SK-N-SH treated with all-trans-retinoic acid at 6 μM for 48 hours (cell line): ENCODE measurements around the gene FAM181A.

Experiments
- ATAC-seq: fragments of 200-7000 bp; cut with Tn5 transposase; 3 replicates; pipeline ENCODE4 v1.9.1; 2020; ENCODE audit warnings: mild to moderate bottlenecking, moderate library complexity
- ARNTL ChIP-seq: fragments of 450-650 bp; formaldehyde crosslinking; IDR thresholded peaks from 2 replicates; pipeline ENCODE4 v1.5.0; 2020; ENCODE audit warnings: low read depth, mild to moderate bottlenecking, moderate library complexity, borderline replicate concordance
- CREB5 ChIP-seq: fragments of 250-450 bp; sonication (Bioruptor Pico); IDR thresholded peaks from 2 replicates; pipeline ENCODE4 v1.5.1; 2020; ENCODE audit warnings: low read depth, mild to moderate bottlenecking, moderate library complexity
- CSDC2 ChIP-seq: fragments of 250-450 bp; sonication (Bioruptor Pico); IDR thresholded peaks from 2 replicates; pipeline ENCODE4 v1.5.0; 2020; ENCODE audit warnings: mild to moderate bottlenecking, moderate library complexity
- CSRNP3 ChIP-seq: fragments of 250-450 bp; sonication (Bioruptor Pico); IDR thresholded peaks from 2 replicates; pipeline ENCODE4 v1.5.1; 2021; ENCODE audit warnings: mild to moderate bottlenecking, moderate library complexity
- OSR1 ChIP-seq: fragments of 250-450 bp; sonication (Bioruptor Pico); IDR thresholded peaks from 2 replicates; pipeline ENCODE4 v1.8.0; 2022; ENCODE audit warnings: moderate library complexity, mild to moderate bottlenecking, inconsistent platforms
- PATZ1 ChIP-seq: fragments of 250-450 bp; sonication (Bioruptor Pico); IDR thresholded peaks from 2 replicates; pipeline ENCODE4 v1.8.0; 2020; ENCODE audit warnings: mild to moderate bottlenecking, moderate library complexity, borderline replicate concordance
- PPARA ChIP-seq: fragments of 250-450 bp; sonication (Bioruptor Pico); IDR thresholded peaks from 2 replicates; pipeline ENCODE4 v1.5.0; 2020; ENCODE audit warnings: mild to moderate bottlenecking, borderline replicate concordance
- RARB ChIP-seq: fragments of 250-450 bp; sonication (Bioruptor Pico); IDR thresholded peaks from 2 replicates; pipeline ENCODE4 v1.8.0; 2021; ENCODE audit warnings: mild to moderate bottlenecking, moderate library complexity
- SNAI2 ChIP-seq: fragments of 250-450 bp; sonication (Bioruptor Pico); IDR thresholded peaks from 2 replicates; pipeline ENCODE4 v1.5.0; 2020; ENCODE audit warnings: mild to moderate bottlenecking, moderate library complexity
- TCF4 ChIP-seq: fragments of 250-450 bp; sonication (Bioruptor Pico); IDR thresholded peaks from 2 replicates; pipeline ENCODE4 v1.8.0; 2021; ENCODE audit warnings: mild to moderate bottlenecking, moderate library complexity, borderline replicate concordance
- TSHZ2 ChIP-seq: fragments of 250-450 bp; sonication (Bioruptor Pico); IDR thresholded peaks from 2 replicates; pipeline ENCODE4 v1.5.0; 2020; ENCODE audit warnings: mild to moderate bottlenecking, moderate library complexity
- ZFP30 ChIP-seq: fragments of 450-650 bp; formaldehyde crosslinking; IDR thresholded peaks from 2 replicates; pipeline ENCODE4 v1.5.0; 2022; ENCODE audit warnings: mild to moderate bottlenecking, moderate library complexity
- ZNF565 ChIP-seq: fragments of 450-650 bp; formaldehyde crosslinking; conservative IDR thresholded peaks from 2 replicates; pipeline ENCODE4 v1.5.0; 2020; ENCODE audit warnings: low read depth, mild to moderate bottlenecking, moderate library complexity
- ZNF70 ChIP-seq: fragments of 450-650 bp; formaldehyde crosslinking; IDR thresholded peaks from 2 replicates; pipeline ENCODE4 v1.5.0; 2020; ENCODE audit warnings: mild to moderate bottlenecking, moderate library complexity
- ZNF8 ChIP-seq: fragments of 450-650 bp; formaldehyde crosslinking; IDR thresholded peaks from 2 replicates; pipeline ENCODE4 v1.5.0; 2020; ENCODE audit warnings: mild to moderate bottlenecking, moderate library complexity
- TF ChIP-seq, protein P1 (sequence below): fragments of 250-450 bp; sonication (Bioruptor Pico); IDR thresholded peaks from 2 replicates; pipeline ENCODE4 v1.8.0; 2021; ENCODE audit warnings: low read depth, mild to moderate bottlenecking, moderate library complexity, borderline replicate concordance

Gene FAM181A

DNA sequence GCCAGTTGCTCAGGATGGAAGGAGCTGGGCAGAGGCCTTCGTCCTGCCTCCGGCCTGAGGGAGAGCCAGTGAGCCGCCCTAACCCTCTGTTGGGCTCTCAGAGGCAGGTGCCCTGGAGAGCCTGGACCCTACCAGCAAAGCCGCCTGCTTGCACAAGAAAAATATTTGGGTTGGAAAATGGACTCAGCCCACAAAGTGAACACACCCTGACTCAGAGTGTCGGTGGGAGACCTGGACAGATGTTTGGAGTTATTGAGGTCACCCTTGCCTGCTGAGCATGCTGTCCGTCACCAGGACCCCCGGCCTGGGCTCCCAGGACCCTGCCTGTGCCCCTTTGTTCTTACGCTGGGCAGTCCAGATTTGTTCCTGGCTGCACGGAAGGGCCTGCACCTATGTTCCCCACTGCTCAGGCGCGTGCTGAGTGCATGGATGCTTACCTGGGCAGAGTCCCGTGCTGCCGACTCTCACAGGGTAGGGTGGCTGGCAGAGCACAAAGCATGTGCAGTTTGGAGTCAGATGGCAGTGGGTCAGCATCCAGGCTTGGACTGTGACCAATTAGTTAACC, 22.4 kb downstream of the FAM181A start:
- no peak for ATAC-seq
- TF ChIP-seq RARB, result no peak
- TF ChIP-seq PPARA (CRISPR knock-in tag), result no peak
- no peak for TF ChIP-seq OSR1 (CRISPR knock-in tag)
- no peak for TF ChIP-seq ARNTL (CRISPR knock-in tag)
- TF ChIP-seq TSHZ2 (CRISPR knock-in tag), result no peak
- no peak for TF ChIP-seq CSRNP3 (CRISPR knock-in tag)
- no peak for TF ChIP-seq ZFP30 (CRISPR knock-in tag)
- TF ChIP-seq, protein P1, sequence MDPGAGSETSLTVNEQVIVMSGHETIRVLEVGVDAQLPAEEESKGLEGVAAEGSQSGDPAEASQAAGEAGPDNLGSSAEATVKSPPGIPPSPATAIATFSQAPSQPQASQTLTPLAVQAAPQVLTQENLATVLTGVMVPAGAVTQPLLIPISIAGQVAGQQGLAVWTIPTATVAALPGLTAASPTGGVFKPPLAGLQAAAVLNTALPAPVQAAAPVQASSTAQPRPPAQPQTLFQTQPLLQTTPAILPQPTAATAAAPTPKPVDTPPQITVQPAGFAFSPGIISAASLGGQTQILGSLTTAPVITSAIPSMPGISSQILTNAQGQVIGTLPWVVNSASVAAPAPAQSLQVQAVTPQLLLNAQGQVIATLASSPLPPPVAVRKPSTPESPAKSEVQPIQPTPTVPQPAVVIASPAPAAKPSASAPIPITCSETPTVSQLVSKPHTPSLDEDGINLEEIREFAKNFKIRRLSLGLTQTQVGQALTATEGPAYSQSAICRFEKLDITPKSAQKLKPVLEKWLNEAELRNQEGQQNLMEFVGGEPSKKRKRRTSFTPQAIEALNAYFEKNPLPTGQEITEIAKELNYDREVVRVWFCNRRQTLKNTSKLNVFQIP (CRISPR knock-in tag), result no peak

DNA sequence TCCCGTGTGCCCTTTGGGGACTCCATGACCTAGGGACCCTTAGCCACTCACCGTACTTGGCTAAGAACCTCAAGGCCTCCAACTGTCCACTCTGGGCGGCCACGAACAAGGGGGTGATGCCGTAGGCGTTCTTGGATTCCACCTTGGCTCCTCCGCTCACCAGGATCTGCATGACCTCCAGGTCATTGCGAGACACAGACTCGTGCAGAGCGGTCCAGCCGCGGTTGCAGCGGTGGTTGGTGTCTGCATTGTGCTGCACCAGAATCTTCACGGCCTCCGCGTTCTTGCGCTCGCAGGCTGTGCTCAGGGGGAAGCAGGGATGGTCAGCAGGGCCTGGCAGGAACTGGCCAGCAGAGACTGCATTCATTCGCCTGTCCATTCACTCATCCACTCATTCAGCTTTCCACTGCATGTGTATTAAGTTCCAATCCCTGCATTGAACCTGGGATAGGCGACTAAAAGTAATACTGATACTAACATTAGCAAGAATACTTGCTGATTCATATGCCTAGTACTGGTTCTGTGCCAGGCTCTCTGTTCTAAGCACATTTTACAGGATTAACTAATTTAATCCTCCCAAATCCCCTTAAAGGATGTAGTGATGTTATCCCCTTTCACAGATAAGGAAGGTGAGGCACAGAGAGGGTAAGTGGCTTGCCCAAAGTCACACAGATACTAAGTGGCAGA, 23.9 kb downstream of the FAM181A start:
- TF ChIP-seq PATZ1 (CRISPR knock-in tag) (no peak), TCF4 (CRISPR knock-in tag) (no peak), CSDC2 (no peak), CREB5 (CRISPR knock-in tag) (no peak), ZFP30 (CRISPR knock-in tag) (no peak), CSRNP3 (CRISPR knock-in tag) (no peak)

GRCh38 chr14:93951635-93952540, 24.7 kb downstream of the FAM181A start:
- ATAC-seq, result peak; percentile 18; the same call in 1 of the 3 replicates
- TF ChIP-seq CSDC2 (no peak), ZNF70 (no peak), SNAI2 (CRISPR knock-in tag) (no peak), ZNF8 (no peak), TSHZ2 (CRISPR knock-in tag) (no peak), ZNF565 (CRISPR knock-in tag) (no peak), TCF4 (CRISPR knock-in tag) (no peak), CSRNP3 (CRISPR knock-in tag) (no peak)

More for the DNA sequence above, 23.9 kb downstream of the FAM181A start:
- ATAC-seq, result no peak
